ENCODE data around the gene DLGAP1. TPM values are rescaled to one million over a fixed set of nuclear protein-coding genes. Genes with fewer than 3 reads are reported as not detected.

DLGAP1 gene
- total and polyA plus RNA-seq, 3 experiments from 2014 or later = 0.07 to 0.46 TPM; not detected in 1

- H3K27ac Mint-ChIP-seq = no peak overlapping the region
- Histone ChIP-seq H3K36me3 (ENCODE audit: insufficient read depth, low read length) (no peaks in the 10 kb centered on the region), H3K4me3 (ENCODE audit: low read length) (no peak overlapping the region), H3K4me1 (ENCODE audit: insufficient read depth, low read length) (peaks cover 3% of the 10 kb centered on the region), H3K9me3 (ENCODE audit: low read length) (no peaks in the 10 kb centered on the region), H3K27ac (ENCODE audit: low read depth, low read length) (no peak overlapping the region), H3K27me3 (ENCODE audit: insufficient read depth, low read length, poor library complexity, severe bottlenecking) (no peaks in the 10 kb centered on the region)
- ChIA-PET CTCF (no interaction called here), POLR2A (no interaction called here)
- no peaks in the 10 kb centered on the region for H3K9me3 Mint-ChIP-seq
- H3K27me3 Mint-ChIP-seq = peaks cover 1 to 8% of the 10 kb centered on the region in 2 donors
- H3K4me1 Mint-ChIP-seq = peaks cover 0 to 3% (median 0%) of the 10 kb centered on the region in 3 donors
- H3K4me3 Mint-ChIP-seq = no peak overlapping the region
- no peaks in the 10 kb centered on the region for H3K36me3 Mint-ChIP-seq
- no peak for DNase-seq
Measured at GRCh38 chr18:3671176-3671575, 783.9 kb downstream of the DLGAP1 start.

GRCh38 chr18:3669376-3669775 is 785.7 kb downstream of the DLGAP1 start:
- Mint-ChIP-seq H3K4me3 (no peak overlapping the region), H3K27me3 (peaks cover 4 to 12% of the 10 kb centered on the region in 2 donors), H3K9me3 (no peaks in the 10 kb centered on the region), H3K4me1 (peaks cover 0 to 9% (median 3%) of the 10 kb centered on the region in 3 donors), H3K27ac (no peak overlapping the region), H3K36me3 (no peaks in the 10 kb centered on the region)
- no peak overlapping the region for H3K27ac ChIP-seq (ENCODE audit: low read depth, low read length)
- CTCF ChIA-PET = interaction anchor here (1.6 kb wide), 1 partner anchor 372 kb away, joined by 4 read pairs; no protein-coding TSS in a partner anchor
- no peaks in the 10 kb centered on the region for H3K9me3 ChIP-seq (ENCODE audit: low read length)
- no peak overlapping the region for H3K4me3 ChIP-seq (ENCODE audit: low read length)
- peaks cover 9% of the 10 kb centered on the region for H3K4me1 ChIP-seq (ENCODE audit: insufficient read depth, low read length)
- DNase-seq = no peak
- POLR2A ChIA-PET = no interaction called here
- H3K27me3 ChIP-seq (ENCODE audit: insufficient read depth, low read length, poor library complexity, severe bottlenecking) = no peaks in the 10 kb centered on the region
- no peaks in the 10 kb centered on the region for H3K36me3 ChIP-seq (ENCODE audit: insufficient read depth, low read length)

DNA sequence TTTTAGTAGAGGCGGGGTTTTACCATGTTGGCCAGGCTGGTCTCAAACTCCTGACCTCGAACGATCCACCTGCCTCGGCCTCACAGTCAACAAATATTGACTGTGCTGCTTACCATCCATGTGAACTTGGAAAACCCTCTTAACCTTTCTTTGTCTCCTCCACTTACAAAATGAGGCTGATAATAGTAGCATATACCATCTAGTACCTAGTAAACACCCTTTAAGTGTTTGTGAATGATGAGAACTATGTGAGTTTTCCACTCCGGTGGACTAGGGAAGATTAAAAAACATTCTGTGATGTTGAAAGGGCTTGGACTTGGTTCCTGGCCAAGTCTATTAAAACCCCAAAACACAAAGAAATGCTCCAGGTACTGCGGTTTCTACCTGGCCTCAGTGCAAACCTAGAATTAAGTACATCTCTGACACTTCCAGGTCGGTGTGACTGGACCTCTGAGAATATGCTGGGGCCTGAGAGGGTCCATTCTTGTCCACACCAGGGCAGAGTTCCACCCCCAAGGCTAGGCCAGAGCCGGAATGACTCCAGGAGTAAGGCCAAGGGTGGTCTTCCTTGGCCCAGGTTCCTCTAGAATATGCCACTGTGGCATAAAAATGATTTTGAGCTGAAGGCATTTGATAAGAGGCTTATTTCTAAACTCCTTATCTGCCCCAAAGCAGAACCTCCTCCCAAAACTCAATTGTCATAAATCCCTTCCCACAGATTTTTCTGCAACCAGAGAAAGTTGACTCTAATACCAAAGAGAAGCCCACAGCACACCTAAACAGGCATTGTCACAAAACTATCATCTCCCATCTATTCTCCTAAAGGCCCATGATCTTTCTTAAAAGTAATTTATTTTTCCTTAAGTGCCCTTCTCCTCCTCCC is 787.6 kb downstream of the DLGAP1 start:
- Histone ChIP-seq H3K27me3 (ENCODE audit: insufficient read depth, low read length, poor library complexity, severe bottlenecking) (no peaks in the 10 kb centered on the region), H3K27ac (ENCODE audit: low read depth, low read length) (no peak overlapping the region), H3K9me3 (ENCODE audit: low read length) (no peaks in the 10 kb centered on the region), H3K4me3 (ENCODE audit: low read length) (no peak overlapping the region), H3K36me3 (ENCODE audit: insufficient read depth, low read length) (no peaks in the 10 kb centered on the region), H3K4me1 (ENCODE audit: insufficient read depth, low read length) (peaks cover 9% of the 10 kb centered on the region)
- Mint-ChIP-seq H3K4me1 (peaks cover 0 to 9% (median 3%) of the 10 kb centered on the region in 3 donors), H3K36me3 (no peaks in the 10 kb centered on the region), H3K9me3 (no peaks in the 10 kb centered on the region), H3K27me3 (peaks cover 4 to 12% of the 10 kb centered on the region in 2 donors), H3K27ac (no peak overlapping the region), H3K4me3 (no peak overlapping the region)
- ChIA-PET POLR2A (no interaction called here), CTCF (interaction anchor here (0.8 to 4.6 kb wide), 27 partner anchors 10 to 404 kb away, joined by 3 to 113 read pairs (median 8); no protein-coding TSS in a partner anchor)
- DNase-seq = no peak

GRCh38 chr18:3666526-3667254 is 788.4 kb downstream of the DLGAP1 start:
- Histone ChIP-seq H3K27me3 (ENCODE audit: insufficient read depth, low read length, poor library complexity, severe bottlenecking) (no peaks in the 10 kb centered on the region), H3K27ac (ENCODE audit: low read depth, low read length) (no peak overlapping the region), H3K4me1 (ENCODE audit: insufficient read depth, low read length) (peaks cover 9% of the 10 kb centered on the region), H3K9me3 (ENCODE audit: low read length) (no peaks in the 10 kb centered on the region), H3K36me3 (ENCODE audit: insufficient read depth, low read length) (no peaks in the 10 kb centered on the region), H3K4me3 (ENCODE audit: low read length) (no peak overlapping the region)
- Mint-ChIP-seq H3K27ac (no peak overlapping the region), H3K27me3 (peaks cover 4 to 11% of the 10 kb centered on the region in 2 donors), H3K4me1 (peaks cover 0 to 9% (median 3%) of the 10 kb centered on the region in 3 donors), H3K4me3 (no peak overlapping the region), H3K36me3 (no peaks in the 10 kb centered on the region), H3K9me3 (no peaks in the 10 kb centered on the region)
- ChIA-PET CTCF (interaction anchor here (0.6 to 4.6 kb wide), 55 partner anchors 11 to 539 kb away, joined by 3 to 113 read pairs (median 5); no protein-coding TSS in a partner anchor), POLR2A (interaction anchor here (1.0 to 1.7 kb wide), 3 partner anchors 73 to 225 kb away, joined by 3 to 8 read pairs (median 7); no protein-coding TSS in a partner anchor)
- DNase-seq = no peak

- peaks cover 4 to 11% of the 10 kb centered on the region in 2 donors for H3K27me3 Mint-ChIP-seq
- H3K4me3 Mint-ChIP-seq = peak overlapping the region in 3 of 7 donors; percentile 38 to 57 (median 45)
- ChIA-PET POLR2A (interaction anchor here (0.5 to 1.7 kb wide), 4 partner anchors 72 to 227 kb away, joined by 3 to 8 read pairs (median 6); no protein-coding TSS in a partner anchor), CTCF (interaction anchor here (0.6 to 4.6 kb wide), 58 partner anchors 12 to 538 kb away, joined by 3 to 113 read pairs (median 4); no protein-coding TSS in a partner anchor)
- DNase-seq = peak; percentile 50 to 77 (median 59)
- Histone ChIP-seq H3K36me3 (ENCODE audit: insufficient read depth, low read length) (no peaks in the 10 kb centered on the region), H3K4me1 (ENCODE audit: insufficient read depth, low read length) (peaks cover 9% of the 10 kb centered on the region), H3K4me3 (ENCODE audit: low read length) (no peak overlapping the region), H3K27me3 (ENCODE audit: insufficient read depth, low read length, poor library complexity, severe bottlenecking) (no peaks in the 10 kb centered on the region), H3K9me3 (ENCODE audit: low read length) (no peaks in the 10 kb centered on the region), H3K27ac (ENCODE audit: low read depth, low read length) (peak overlapping the region; percentile 34)
- H3K27ac Mint-ChIP-seq = peak overlapping the region in 2 of 8 donors; percentile 43 to 60
- H3K4me1 Mint-ChIP-seq = peaks cover 0 to 9% (median 3%) of the 10 kb centered on the region in 3 donors
- H3K36me3 Mint-ChIP-seq = no peaks in the 10 kb centered on the region
- H3K9me3 Mint-ChIP-seq = no peaks in the 10 kb centered on the region
Measured at GRCh38 chr18:3665780-3666525, 789.2 kb downstream of the DLGAP1 start.

DNA sequence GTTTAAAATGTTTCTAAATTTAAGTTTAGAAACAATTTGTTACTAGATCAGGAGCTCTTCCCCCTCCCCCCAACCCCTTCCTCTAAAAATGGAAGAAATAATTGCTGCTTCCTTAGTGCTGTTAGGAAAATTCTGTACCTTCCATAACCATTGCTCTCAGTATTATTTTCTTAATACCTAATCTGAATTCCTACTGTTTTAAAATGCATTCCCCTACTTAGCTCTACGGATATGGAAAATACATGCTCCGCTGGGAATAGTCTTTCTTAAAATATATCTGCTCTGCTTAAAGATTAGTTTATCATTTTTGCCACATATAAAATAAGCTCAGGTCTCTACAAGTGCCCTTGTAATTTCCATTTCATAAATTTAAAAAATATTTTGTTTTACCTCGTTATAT is 789.9 kb downstream of the DLGAP1 start:
- Histone ChIP-seq H3K4me3 (ENCODE audit: low read length) (no peak overlapping the region), H3K27ac (ENCODE audit: low read depth, low read length) (peak overlapping the region; percentile 34), H3K27me3 (ENCODE audit: insufficient read depth, low read length, poor library complexity, severe bottlenecking) (no peaks in the 10 kb centered on the region), H3K4me1 (ENCODE audit: insufficient read depth, low read length) (peaks cover 9% of the 10 kb centered on the region), H3K36me3 (ENCODE audit: insufficient read depth, low read length) (no peaks in the 10 kb centered on the region), H3K9me3 (ENCODE audit: low read length) (no peaks in the 10 kb centered on the region)
- Mint-ChIP-seq H3K27ac (no peak overlapping the region), H3K27me3 (peaks cover 4 to 11% of the 10 kb centered on the region in 2 donors), H3K4me3 (no peak overlapping the region), H3K9me3 (no peaks in the 10 kb centered on the region), H3K4me1 (peaks cover 0 to 9% (median 3%) of the 10 kb centered on the region in 3 donors), H3K36me3 (no peaks in the 10 kb centered on the region)
- no peak for DNase-seq
- CTCF ChIA-PET = interaction anchor here (0.7 to 4.6 kb wide), 28 partner anchors 9 to 537 kb away, joined by 3 to 113 read pairs (median 8); no protein-coding TSS in a partner anchor
- POLR2A ChIA-PET = interaction anchor here (0.5 to 1.7 kb wide), 4 partner anchors 63 to 226 kb away, joined by 6 to 8 read pairs (median 6); no protein-coding TSS in a partner anchor

- Mint-ChIP-seq H3K4me3 (no peak overlapping the region), H3K27me3 (peaks cover 4 to 12% of the 10 kb centered on the region in 2 donors), H3K27ac (no peak overlapping the region), H3K9me3 (no peaks in the 10 kb centered on the region), H3K36me3 (no peaks in the 10 kb centered on the region), H3K4me1 (peaks cover 0 to 9% (median 3%) of the 10 kb centered on the region in 3 donors)
- Histone ChIP-seq H3K36me3 (ENCODE audit: insufficient read depth, low read length) (no peaks in the 10 kb centered on the region), H3K27me3 (ENCODE audit: insufficient read depth, low read length, poor library complexity, severe bottlenecking) (no peaks in the 10 kb centered on the region), H3K9me3 (ENCODE audit: low read length) (no peaks in the 10 kb centered on the region), H3K4me1 (ENCODE audit: insufficient read depth, low read length) (peaks cover 9% of the 10 kb centered on the region), H3K4me3 (ENCODE audit: low read length) (no peak overlapping the region), H3K27ac (ENCODE audit: low read depth, low read length) (peak overlapping the region; percentile 34)
- CTCF ChIA-PET = interaction anchor here (0.7 to 4.6 kb wide), 20 partner anchors 9 to 382 kb away, joined by 3 to 113 read pairs (median 10); no protein-coding TSS in a partner anchor
- POLR2A ChIA-PET = interaction anchor here (0.7 kb wide), 1 partner anchor 62 kb away, joined by 6 read pairs; no protein-coding TSS in a partner anchor
- no peak for DNase-seq
Measured at GRCh38 chr18:3664563-3665178, 790.4 kb downstream of the DLGAP1 start.

All from CD8-positive, alpha-beta memory T cell (primary cell).